Fibroblast of skin of left quadriceps (primary cell): ENCODE measurements around the gene CAMTA1.
"Not testable (repeated sequence)": the region's sequence is repeated elsewhere in the genome, so short reads cannot be mapped to it uniquely, and the experiment has no call there.

Source experiments
- DNase-seq, 2 experiments: peaks; one replicate each; pipeline ENCODE4 v3.0.0-alpha.2; 2013; ENCODE audit warnings: low read depth in 2 of 2

Gene CAMTA1

GRCh38 chr1:6807782-6808181 lies 22.5 kb downstream of the CAMTA1 start:
- DNase-seq: no peak

- no peak for DNase-seq
Observed at GRCh38 chr1:6809461-6809860, 24.2 kb downstream of the CAMTA1 start.

GRCh38 chr1:6810146-6810734 lies 25.0 kb downstream of the CAMTA1 start:
- not testable (repeated sequence) for DNase-seq

GRCh38 chr1:6811583-6811982 lies 26.3 kb downstream of the CAMTA1 start:
- no peak for DNase-seq

GRCh38 chr1:6813165-6813564 lies 27.9 kb downstream of the CAMTA1 start:
- no peak for DNase-seq

- no peak for DNase-seq
Observed at GRCh38 chr1:6815726-6816125, 30.5 kb downstream of the CAMTA1 start.

- DNase-seq: no peak
Observed at GRCh38 chr1:6819246-6820040, 34.2 kb downstream of the CAMTA1 start.

- no peak for DNase-seq
Observed at GRCh38 chr1:6820899-6821298, 35.6 kb downstream of the CAMTA1 start.

GRCh38 chr1:6822530-6823359 lies 37.5 kb downstream of the CAMTA1 start:
- DNase-seq: no peak

GRCh38 chr1:6823793-6824192 lies 38.5 kb downstream of the CAMTA1 start:
- DNase-seq: no peak

GRCh38 chr1:6824665-6825368 lies 39.6 kb downstream of the CAMTA1 start:
- DNase-seq: no peak

- no peak for DNase-seq
Observed at GRCh38 chr1:6825828-6826227, 40.6 kb downstream of the CAMTA1 start.

- no peak for DNase-seq
Observed at GRCh38 chr1:6827079-6827478, 41.8 kb downstream of the CAMTA1 start.

- no peak for DNase-seq
Observed at GRCh38 chr1:6827630-6828165, 42.4 kb downstream of the CAMTA1 start.

- DNase-seq: no peak
Observed at GRCh38 chr1:6831366-6831765, 46.1 kb downstream of the CAMTA1 start.

- not testable (repeated sequence) for DNase-seq
Observed at GRCh38 chr1:6832006-6832405, 46.8 kb downstream of the CAMTA1 start.

GRCh38 chr1:6832531-6833188 lies 47.4 kb downstream of the CAMTA1 start:
- DNase-seq: no peak

GRCh38 chr1:6833804-6834203 lies 48.5 kb downstream of the CAMTA1 start:
- no peak for DNase-seq

GRCh38 chr1:6834366-6834765 lies 49.1 kb downstream of the CAMTA1 start:
- no peak for DNase-seq

GRCh38 chr1:6835139-6835538 lies 49.9 kb downstream of the CAMTA1 start:
- DNase-seq: no peak

- DNase-seq: no peak
Observed at GRCh38 chr1:6842301-6842700, 57.0 kb downstream of the CAMTA1 start.
